ENCODE measurements around the gene NFXL1. TPM values are rescaled to one million over a fixed set of nuclear protein-coding genes. Genes with fewer than 3 reads are reported as not detected.

Gene NFXL1
- total RNA-seq, 1 donor from 2014 or later, result 11.1 TPM

GRCh38 chr4:47804598-47804997 lies 109.8 kb downstream of the NFXL1 start:
- Mint-ChIP-seq H3K4me1 (no peaks in the 10 kb centered on the region), H3K36me3 (ENCODE audit: low read depth) (no peaks in the 10 kb centered on the region), H3K9me3 (peaks cover 3% of the 10 kb centered on the region), H3K27me3 (no peaks in the 10 kb centered on the region), H3K27ac (no peak overlapping the region), H3K4me3 (no peak overlapping the region)
- intact Hi-C loops (cut with micrococcal nuclease), result no loop called here
- ATAC-seq (ENCODE audit: low read depth) (no peak), DNase-seq (no peak)
- ChIA-PET POLR2A (no interaction called here), CTCF (no interaction called here)
- no peak for TF ChIP-seq CTCF (IDR thresholded peaks at IDR 0.05)

- DNase-seq (no peak), ATAC-seq (ENCODE audit: low read depth) (no peak)
- peaks cover 3% of the 10 kb centered on the region for H3K9me3 Mint-ChIP-seq
- ChIA-PET POLR2A (no interaction called here), CTCF (no interaction called here)
- H3K4me3 Mint-ChIP-seq, result no peak overlapping the region
- TF ChIP-seq CTCF (IDR thresholded peaks at IDR 0.05), result no peak
- no peak overlapping the region for H3K27ac Mint-ChIP-seq
- no peaks in the 10 kb centered on the region for H3K36me3 Mint-ChIP-seq (ENCODE audit: low read depth)
- H3K4me1 Mint-ChIP-seq, result no peaks in the 10 kb centered on the region
- peaks cover 2% of the 10 kb centered on the region for H3K27me3 Mint-ChIP-seq
- intact Hi-C loops (cut with micrococcal nuclease), result no loop called here
Observed at GRCh38 chr4:47801481-47802002, 112.8 kb downstream of the NFXL1 start.

- no peak for ATAC-seq (ENCODE audit: low read depth)
- ChIA-PET CTCF (no interaction called here), POLR2A (no interaction called here)
- H3K4me1 Mint-ChIP-seq, result no peaks in the 10 kb centered on the region
- intact Hi-C loops (cut with micrococcal nuclease), result no loop called here
- H3K36me3 Mint-ChIP-seq (ENCODE audit: low read depth), result no peaks in the 10 kb centered on the region
- H3K9me3 Mint-ChIP-seq, result no peaks in the 10 kb centered on the region
- TF ChIP-seq CTCF (IDR thresholded peaks at IDR 0.05), result no peak
- H3K27me3 Mint-ChIP-seq, result peaks cover 2% of the 10 kb centered on the region
- DNase-seq, result no peak
- no peak overlapping the region for H3K4me3 Mint-ChIP-seq
- no peak overlapping the region for H3K27ac Mint-ChIP-seq
Observed at GRCh38 chr4:47798165-47798564, 116.2 kb downstream of the NFXL1 start.

Other genes with a start within 250 kb of the NFXL1 start
- not detected in 2 replicates for gene CORIN, start 76.5 kb downstream of the NFXL1 start, total RNA-seq
- gene CNGA1, start 102.1 kb upstream of the NFXL1 start, total RNA-seq, result not detected in 2 replicates
- gene NIPAL1, start 102.2 kb upstream of the NFXL1 start, total RNA-seq, result 0.69 and 0.73 TPM in 2 replicates
- gene TXK, start 219.7 kb upstream of the NFXL1 start, total RNA-seq, result 0.98 and 1.7 TPM in 2 replicates